D721Med (cell line): ENCODE measurements around the gene AK4.

Experiments
- DNase-seq: peaks from one replicate; pipeline ENCODE4 v3.0.0; 2011; ENCODE audit warnings: low spot score; ENCODE audit not compliant: insufficient read length
- FAIRE-seq: peaks from 2 replicates; lab custom pipeline; 2011; peaks lifted over from hg19 to GRCh38; lab: Jason Lieb, UNC
- TF ChIP-seq, protein P1 (sequence below): IDR thresholded peaks from 2 replicates; pipeline ENCODE4 v1.5.1; 2012; ENCODE audit warnings: mild to moderate bottlenecking, control low read depth; ENCODE audit not compliant: insufficient read depth; ENCODE audit errors: missing control alignments

The AK4 gene

DNA sequence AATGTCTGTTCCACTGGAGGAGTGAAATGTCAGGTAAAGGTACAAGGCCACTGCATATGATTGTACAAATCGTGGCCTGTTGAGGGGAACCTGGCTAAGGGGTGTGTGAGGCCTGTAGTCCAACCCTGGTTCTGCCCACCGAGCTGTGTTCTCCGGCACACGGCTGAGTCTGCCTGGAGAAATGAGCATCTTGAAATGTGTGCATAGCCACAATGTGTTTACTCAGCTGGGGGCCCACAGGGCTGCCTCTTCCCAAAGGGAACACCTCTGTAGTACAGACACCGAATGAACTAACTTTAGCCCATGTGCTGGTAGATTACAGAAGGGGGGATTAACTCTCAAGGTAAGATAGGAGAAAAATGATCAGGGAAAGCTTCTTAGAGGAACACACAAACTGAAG, 30.2 kb downstream of the AK4 start:
- FAIRE-seq, result no peak
- no peak for DNase-seq
- TF ChIP-seq, protein P1, sequence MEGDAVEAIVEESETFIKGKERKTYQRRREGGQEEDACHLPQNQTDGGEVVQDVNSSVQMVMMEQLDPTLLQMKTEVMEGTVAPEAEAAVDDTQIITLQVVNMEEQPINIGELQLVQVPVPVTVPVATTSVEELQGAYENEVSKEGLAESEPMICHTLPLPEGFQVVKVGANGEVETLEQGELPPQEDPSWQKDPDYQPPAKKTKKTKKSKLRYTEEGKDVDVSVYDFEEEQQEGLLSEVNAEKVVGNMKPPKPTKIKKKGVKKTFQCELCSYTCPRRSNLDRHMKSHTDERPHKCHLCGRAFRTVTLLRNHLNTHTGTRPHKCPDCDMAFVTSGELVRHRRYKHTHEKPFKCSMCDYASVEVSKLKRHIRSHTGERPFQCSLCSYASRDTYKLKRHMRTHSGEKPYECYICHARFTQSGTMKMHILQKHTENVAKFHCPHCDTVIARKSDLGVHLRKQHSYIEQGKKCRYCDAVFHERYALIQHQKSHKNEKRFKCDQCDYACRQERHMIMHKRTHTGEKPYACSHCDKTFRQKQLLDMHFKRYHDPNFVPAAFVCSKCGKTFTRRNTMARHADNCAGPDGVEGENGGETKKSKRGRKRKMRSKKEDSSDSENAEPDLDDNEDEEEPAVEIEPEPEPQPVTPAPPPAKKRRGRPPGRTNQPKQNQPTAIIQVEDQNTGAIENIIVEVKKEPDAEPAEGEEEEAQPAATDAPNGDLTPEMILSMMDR, result no peak

DNA sequence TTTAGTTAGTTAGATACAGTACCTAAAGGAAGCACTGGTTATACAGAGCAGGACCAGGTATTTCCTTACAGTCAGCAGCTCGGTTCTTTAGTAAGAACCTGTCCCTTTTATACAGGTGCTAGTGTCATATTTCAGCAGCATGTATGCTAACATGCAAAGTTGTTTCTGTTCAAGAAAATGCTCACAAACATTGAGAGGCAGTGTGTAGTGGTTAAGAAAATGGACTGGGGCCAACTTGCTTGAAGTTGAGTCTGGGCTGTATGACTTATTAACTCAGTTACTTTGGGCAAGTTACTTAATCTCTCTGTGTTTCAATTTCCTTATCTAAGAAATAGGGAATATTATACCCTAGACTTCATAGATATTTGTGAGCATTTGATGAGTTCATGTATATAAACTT, 31.1 kb downstream of the AK4 start:
- no peak for DNase-seq
- TF ChIP-seq, protein P1, result no peak
- FAIRE-seq, result no peak

DNA sequence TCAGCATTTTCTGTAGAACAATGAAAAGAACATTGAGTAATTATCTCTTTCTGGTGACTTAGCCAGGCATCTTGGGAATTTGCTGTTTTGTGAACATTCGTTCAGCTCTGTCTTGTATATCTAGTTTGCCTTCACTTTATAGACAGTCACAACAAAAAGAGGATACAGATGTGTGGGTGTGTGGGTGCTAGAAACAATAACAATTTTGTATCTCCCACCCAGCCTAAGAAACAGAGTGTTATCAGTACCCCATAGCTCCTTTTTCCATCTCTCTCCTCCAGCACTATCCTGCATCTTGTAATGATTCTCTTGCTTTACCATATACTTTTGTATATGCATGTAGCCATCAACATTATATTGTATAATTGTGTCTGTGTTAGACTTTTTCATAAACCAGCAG, 33.0 kb downstream of the AK4 start:
- TF ChIP-seq, protein P1, result no peak
- no peak for FAIRE-seq
- no peak for DNase-seq

DNA sequence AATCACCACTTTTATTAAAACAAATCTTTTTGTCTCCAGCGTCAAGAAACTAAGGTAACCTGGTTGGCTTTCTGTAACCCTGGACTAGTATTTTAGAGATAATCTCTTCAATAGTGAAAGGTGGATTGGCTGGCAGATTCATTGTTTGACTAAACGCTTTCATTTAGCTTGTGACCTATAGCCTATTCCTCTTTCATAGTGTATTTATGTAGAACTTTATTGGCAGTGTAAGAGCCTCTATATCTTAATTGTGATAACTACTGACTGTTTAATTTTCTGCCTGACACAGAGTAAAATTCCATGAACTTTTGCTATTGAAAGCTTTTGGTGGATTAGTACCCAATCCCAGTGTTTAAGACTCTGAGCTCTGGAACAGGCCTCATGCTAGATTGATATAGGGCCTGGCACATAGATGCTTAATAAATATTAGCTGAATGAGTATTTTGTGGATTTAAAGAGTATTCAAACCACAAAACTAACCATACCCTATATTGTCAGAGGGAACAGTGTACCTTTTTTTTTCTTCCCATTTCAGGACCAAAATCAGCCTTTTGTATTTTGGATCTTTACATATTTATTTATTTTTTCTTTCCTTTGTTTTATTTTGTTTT, 34.8 kb downstream of the AK4 start:
- no peak for FAIRE-seq
- DNase-seq, result no peak
- TF ChIP-seq, protein P1, result no peak

DNA sequence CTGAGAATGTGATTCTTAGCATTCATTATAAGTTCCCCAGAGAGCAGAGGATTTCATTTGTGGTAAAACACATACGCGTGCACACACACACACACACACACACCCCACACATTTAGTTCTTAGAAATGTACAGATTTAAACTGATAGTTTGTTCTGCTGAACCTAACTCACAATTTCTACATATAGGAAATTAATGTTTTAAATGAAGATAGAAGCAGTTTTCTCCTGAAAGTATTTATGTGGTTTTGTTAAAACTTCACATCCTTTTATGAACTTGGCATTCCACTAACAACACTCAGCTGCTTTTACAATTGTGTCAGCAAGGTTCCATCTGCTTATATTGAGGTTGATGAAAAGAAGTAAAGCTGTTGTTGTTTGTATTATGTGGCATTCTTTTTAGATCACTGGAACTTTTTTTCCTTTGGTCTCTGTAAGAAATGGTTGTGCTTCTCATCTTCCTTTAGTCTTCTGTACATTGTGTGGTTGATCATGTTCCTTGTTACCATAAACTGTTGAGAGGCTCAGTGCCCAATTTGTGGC, 41.6 kb downstream of the AK4 start:
- TF ChIP-seq, protein P1, result no peak
- FAIRE-seq (peak; percentile 46), DNase-seq (no peak)

DNA sequence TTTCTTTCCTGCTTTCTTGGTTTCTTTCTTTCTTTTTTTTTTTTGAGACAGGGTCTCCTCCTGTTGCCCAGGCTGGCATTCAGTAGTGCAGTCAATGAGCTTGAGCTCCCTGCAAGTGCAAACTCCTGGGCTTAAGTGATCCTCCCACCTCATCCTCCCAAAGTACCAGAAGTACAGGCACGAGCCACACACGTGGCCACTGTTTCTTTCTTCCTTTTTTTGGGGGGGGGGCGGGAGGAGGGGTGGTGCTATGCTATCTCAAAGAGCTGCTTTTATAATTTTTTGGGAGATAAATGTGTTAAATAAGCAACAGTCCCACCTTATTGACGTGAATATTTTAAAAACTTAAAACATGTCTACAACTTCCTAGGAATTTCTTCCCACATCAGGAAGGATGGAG, 42.2 kb downstream of the AK4 start:
- DNase-seq, result no peak
- FAIRE-seq, result no peak
- TF ChIP-seq, protein P1, result no peak

DNA sequence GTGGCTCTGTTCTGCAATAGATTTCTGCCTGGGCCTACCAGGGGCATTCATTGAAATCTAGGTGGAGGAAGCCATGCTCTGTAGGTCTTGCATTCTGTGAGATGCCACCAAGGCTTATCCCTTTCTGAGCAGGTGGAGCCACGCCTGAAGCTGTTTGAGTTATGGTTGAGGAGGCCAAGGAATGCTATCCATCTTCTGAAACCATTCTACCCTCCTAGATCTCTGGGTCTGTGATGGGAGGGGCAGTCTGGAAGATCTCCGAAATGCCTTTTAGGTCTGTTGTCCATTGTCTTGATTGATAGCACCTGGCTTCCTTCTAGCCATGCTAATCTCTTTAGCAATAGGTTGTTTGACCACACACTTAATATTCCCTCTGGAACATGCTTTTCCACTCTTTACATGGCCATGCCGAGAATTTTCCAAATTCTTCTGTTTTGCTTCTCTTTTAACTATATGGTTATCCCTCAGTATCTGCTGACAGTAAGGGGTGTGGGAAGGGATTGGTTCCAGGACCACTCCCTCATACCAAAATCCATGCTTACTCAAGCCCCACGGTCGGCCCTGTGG, 45.2 kb downstream of the AK4 start:
- DNase-seq (no peak), FAIRE-seq (no peak)
- TF ChIP-seq, protein P1, result no peak
